HG03280 (cell line): ENCODE results near the gene BMP7.

ENCODE experiments used
- ATAC-seq: cut with Tn5 transposase; IDR thresholded peaks from one replicate; pipeline ENCODE4 v1.9.1; 2021; ENCODE audit warnings: mild to moderate bottlenecking, moderate library complexity; ENCODE audit not compliant: unreplicated experiment

BMP7 gene

GRCh38 chr20:57266291-57267157 lies at the start of gene BMP7:
BMP7 (minus strand) TSS chr20:57266641; CDS start chr20:57266122, 519 bp downstream.
- no peak for ATAC-seq

- ATAC-seq = no peak
Measured at GRCh38 chr20:57315976-57316480, 49.6 kb upstream of the BMP7 start.

DNA sequence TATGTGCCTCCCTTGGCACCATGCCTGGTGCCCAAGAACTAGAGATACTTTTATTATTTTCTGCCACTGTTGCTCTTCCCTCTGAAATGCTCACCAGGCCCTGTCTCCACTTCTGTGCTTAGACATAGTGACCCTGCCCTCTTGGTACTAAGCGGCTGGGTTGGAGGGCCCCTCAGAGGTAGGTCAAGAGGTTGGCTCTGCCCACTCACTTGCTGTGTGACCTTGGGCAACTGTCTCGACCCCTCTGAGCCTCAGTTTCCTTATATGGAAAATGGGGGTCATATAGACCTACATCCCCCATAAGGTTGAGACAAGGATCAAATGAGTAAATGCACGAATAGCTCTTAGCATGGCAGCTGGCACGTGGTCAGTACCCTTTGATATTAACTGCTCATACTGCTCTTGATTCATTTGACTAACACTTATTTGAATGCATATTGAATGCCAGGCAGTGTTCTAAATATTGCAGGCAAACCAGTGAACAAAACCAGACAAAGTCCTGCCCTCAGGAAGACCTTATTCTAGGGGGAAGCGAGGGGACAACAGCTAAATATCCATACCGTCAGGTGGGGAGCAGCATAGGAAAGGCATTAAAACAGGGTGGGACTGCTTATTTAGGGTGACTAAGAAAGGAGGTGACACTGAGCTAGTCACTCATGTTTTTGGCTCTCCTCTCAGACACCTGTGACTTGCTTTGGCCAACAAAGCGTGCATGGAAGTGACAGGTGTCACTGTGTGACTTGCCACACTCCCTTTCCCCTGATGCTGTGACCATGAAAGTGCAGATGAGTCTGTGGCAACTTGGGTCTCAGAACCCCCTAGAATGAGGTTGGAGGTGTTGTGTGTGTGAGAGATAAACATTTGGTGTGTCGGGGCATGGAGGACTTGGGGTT lies 48.9 kb upstream of the BMP7 start:
- ATAC-seq = no peak

DNA sequence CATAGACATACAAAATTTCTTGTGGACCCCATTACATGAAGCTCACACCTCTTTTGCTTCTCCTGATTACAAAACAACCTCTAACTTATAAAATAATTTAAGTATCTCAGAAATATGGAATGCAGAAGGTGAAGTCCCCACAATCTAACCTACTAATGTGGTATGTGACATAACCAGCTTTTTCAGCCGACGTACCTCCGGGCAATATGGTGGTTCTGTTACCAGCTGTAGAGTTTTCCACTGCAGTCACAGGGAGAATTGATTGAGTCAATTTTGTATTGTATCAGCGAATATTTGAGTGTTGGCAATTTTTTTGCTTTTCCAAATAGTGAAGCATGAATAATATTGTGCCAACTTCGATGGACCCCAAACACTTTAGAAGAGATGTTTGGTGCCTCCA lies 47.5 kb upstream of the BMP7 start:
- no peak for ATAC-seq

DNA sequence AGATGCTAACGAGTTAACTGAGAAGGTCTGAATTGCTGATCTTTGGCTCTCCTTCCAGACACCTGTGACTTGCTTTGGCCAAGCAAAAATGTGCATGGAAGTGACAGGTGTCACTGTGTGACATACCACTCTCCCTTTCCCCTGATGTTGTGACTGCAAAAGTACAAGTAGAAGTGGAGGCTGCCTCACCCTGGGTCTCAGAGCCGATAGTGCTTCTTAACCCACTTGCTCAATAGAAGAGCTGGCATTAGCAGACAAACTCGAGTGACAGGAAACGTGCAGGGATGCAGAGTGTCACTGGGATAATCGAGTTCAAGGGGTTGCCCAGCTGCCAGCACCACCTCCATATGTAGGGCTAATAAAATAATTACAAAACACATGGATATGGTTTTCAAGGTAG lies 46.8 kb upstream of the BMP7 start:
- ATAC-seq = no peak

DNA sequence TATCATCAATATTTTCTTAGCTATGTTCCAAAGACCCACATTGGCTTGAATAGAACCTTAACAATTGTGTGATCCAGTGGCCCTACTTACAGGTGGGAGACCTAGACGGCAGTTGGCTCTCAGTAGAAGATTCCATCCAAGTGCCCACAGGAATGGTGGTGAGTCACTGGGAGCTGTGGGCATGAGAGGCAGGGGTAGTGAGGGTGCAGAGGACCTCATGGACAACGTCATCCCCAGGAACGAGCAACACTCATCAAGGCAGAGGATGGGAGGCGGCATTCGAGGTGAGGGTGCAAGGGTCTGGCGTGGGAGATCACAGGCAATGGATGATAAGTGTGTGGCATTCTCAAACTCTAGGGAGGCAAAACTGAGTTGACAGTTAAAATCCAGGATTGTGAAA lies 45.7 kb upstream of the BMP7 start:
- ATAC-seq = no peak

DNA sequence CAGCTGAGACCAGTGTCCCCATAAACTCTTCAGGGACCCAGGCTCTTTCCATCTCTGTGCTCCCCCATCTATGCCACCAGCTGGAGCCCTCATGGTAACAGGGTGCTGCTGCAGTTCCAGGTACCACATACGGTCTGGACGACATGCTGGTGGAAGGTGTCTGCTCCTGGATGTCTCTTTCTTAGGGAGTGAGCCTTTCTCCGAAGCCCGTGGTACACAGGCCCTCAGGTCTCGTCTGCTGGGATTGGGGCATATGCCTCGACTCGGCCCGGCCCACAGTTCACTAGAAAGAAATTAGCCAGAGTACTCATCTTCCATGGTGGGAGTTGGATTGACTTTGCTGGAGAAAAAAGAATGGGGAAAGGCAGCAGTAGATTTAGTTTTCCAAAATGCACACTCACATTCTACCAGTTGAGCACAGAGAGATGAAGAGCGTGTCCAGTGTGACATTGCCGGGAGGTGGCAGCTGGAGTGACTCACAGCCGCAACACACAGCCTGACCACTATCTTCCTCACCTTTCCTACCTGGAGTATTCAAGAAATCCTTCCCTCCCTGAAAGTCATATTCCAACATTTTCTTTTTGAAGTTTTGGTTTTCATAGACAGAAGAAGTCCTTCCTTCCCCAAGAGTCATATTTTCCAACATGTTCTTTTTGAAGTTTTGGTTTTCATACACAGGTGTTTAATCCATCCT lies 44.5 kb upstream of the BMP7 start:
- no peak for ATAC-seq

DNA sequence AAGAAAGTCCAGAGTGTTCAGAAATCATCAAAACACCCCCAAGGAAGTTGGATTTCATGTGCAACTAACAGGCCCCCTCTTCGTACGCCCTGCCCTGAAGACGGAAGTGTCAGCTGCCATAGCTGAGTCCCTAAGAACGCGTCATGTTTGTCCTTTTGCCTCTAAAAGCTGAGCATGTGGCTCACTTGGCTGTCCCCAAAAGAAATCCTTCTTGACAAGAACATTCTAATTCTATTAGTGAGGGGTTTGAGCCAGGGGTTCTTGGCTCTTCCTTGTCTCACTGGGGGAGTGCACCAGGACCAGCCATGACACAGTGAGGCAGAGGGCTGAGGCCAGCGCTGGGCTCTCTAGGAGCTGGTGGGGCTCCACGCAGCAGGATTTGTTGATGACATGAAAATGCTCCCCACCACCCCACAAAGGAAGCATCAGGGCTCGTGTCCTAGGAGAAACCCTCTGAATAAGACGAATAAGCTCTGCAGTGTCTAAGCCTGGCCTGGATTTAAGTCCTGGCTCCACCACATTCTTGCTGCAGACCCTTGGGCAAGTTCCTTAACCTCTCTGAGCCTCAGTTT lies 43.2 kb upstream of the BMP7 start:
- no peak for ATAC-seq

GRCh38 chr20:57308451-57309271 lies 42.2 kb upstream of the BMP7 start:
- ATAC-seq = no peak

DNA sequence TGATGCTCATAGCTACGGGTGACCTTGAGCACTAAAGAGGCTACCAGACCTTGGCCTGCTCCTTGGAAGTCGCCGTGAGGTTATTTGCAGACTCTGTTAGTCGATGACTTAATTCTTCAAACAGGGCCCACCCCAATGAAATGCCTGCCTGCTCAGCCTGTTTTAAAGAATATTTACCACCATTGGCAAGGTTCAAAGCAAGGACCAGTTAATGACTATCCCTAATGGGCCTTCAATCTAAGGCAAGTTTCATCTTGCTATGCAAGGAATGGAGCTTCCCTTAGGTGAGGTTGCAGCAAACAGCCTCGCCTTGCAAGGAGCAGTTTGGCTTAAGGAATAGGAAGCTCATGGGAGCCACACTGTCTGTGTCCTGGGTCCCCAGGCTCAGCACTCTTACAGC lies 40.3 kb upstream of the BMP7 start:
- no peak for ATAC-seq

GRCh38 chr20:57301026-57301425 lies 34.6 kb upstream of the BMP7 start:
- ATAC-seq = no peak

DNA sequence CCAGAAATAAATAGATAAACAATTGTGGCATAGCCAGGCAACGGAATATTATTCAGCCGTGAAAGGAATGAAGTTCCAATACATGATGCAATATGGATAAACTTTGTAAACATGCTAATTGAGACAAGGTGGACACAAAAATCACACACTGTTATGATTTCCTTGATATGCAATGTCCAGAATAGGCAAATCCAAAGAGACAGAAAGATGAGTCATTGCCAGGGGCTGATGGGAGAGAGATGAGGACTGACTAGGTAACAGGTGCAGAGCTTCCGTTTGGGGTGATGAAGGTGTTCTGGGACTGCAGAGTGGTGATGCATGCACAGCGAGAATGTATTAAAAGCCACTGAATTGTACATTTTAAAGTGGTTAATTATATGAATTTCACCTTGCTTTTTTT lies 32.0 kb upstream of the BMP7 start:
- ATAC-seq = no peak

GRCh38 chr20:57294550-57294949 lies 28.1 kb upstream of the BMP7 start:
- ATAC-seq = no peak

GRCh38 chr20:57293995-57294394 lies 27.6 kb upstream of the BMP7 start:
- ATAC-seq = no peak

DNA sequence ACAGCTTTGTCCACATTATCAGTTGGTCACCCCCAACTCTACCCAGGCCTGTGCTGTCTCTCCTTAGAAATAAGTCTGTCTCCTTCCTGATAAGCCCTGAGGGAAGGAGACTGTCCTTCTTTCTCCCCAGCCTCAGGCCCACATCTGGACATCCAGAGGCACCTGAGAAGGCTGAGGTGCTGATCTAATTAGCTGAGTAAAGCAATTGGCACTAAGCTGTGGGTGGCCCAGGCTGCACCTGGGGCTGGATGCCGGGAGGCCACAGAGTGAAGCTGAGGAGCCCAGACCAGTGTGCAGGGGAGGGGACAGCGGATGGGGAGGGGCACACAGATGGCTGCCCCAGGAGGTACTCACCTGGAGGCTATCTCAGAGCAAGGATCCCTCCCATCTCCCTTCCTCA lies 26.2 kb upstream of the BMP7 start:
- ATAC-seq = no peak

DNA sequence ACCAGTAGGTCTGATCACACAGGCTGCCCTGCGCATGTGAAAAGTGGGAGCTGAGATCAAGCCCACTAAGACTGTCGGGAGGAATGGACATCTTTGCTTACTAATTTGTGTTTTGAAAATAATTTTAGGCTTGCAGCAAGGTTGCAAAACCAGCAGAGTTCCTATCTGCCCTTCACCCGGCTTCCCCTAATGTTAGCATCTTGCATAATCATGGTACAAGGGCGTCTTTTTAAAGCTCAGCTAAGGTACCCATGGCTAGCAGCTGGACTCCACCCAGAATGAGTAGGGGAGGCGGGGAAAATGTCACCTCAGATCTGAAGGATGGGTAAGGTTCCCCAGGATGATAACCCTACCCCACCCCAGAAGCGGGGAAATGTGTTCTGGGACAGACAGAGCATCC lies 25.3 kb upstream of the BMP7 start:
- no peak for ATAC-seq

DNA sequence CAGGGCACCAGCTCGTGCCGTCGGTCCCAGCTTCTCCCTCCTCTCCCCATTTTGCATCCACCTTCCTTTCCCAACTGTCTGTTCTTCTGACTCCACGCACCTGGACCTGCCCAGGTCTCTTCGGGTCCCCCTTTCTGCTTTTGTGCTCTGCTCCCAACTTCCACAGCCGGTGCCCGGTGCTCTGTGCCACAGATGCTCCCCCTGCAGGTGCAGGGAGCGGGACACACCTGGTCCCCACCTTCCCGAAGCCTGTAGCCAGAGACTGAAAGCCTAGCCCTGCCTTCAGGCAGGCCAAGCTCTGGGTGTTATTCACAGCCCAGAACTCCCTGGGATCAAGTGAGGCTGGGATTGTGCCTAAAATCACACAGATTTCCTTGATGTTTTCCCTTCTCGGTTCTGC lies 24.6 kb upstream of the BMP7 start:
- ATAC-seq = no peak

- no peak for ATAC-seq
Measured at GRCh38 chr20:57290178-57290484, 23.7 kb upstream of the BMP7 start.

DNA sequence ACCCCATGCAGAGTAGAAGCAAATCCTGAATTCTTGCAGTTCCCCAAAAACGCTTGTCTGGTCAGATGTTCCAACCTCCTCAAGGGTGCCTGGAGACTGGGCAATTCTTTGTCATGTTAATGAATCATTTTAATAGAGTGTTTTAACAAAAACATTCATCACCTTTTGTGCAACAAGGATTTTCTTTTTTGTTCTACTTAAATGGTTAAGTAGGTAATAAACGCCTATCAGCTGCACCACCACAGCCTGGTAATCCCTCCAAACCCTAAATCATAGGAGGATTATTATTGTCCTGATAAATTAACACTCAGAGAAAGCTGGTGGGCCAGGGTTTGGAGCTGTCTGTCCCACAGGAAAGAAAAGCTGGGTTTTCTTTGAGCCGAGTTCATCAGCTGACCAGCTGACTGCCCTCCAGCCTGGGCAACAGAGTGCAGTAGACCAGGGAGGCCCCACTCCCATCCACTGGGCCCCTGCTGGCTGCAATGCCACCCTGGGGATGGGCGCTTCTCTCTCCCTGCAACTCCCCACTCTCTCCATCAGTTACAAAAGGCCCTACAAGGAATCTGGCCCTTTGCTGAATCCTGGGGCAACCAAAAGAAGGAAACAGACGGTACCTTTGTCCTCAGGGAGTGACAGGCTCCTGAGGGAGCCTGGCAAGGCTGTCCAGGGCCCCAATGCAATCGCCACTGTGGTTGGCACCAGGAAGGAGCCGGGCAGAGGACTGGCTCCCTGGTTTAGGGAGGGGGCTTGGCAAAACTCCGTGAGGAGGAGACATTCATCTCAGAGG lies 23.1 kb upstream of the BMP7 start:
- ATAC-seq = no peak
